NCI-H345 (cell line): ENCODE results near the gene TRMO.

ENCODE experiments used
- DNase-seq: peaks from one replicate; lab custom pipeline; 2025; lab: John Stamatoyannopoulos, UW

TRMO gene

DNA sequence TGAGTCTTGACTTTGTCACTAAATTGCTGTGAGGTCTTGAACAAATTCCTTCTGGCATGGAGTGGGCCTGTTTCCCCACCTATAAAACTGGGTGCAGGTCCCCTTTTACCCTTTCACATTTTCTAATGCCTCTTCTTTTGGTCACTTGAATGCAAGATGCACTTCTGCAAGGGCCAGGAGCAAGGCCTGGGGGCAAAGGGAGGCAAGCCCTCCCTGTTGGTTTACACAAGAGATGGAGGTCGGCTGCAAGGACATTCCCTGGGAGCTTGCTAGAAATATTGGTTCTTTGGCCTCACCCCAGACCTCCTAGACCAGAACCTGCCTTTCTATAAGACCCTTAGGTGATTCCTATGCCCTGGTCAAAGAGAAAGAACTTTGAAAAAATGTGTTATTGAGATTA, 63.5 kb downstream of the TRMO start:
- DNase-seq: no peak

GRCh38 chr9:97858393-97858713, 63.9 kb downstream of the TRMO start:
- no peak for DNase-seq

DNA sequence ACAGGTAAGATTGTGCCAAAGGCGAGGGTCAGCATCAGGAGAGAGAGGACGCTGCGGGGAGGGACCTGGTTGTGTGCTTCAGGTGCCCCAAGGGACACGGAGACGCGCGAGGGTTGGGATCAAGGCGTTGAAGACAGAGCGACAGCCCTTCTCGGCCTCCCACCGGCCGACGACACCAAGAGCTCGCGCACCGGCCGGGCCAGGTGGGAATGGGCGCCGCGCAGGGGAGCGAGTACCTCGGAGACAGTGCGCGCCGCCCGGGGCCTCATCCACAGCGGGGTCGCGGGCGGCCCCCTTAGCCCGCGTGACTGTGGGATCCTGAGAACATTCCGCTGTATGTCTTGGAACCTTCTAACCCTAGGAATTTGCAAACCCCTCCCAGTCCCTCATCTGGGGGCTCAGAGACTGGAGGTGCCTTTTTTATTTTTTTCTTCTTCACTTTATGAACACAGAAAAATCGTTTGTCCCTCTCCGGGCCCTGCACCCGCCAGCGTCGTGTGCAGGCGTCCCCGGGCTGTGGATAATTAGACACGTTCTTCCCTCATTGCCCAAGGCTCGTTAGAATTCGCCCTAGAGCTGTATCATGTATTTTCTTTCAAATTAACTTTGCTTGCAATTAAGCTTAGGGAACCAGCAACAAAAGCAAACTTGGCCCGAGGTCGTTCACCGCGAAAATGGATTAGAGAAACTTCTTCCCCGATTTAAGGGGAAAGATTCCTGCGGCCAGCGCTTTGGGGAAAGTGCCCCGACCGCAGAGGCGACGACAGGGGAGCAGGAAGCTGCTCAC, 64.5 kb downstream of the TRMO start:
- DNase-seq: no peak

DNA sequence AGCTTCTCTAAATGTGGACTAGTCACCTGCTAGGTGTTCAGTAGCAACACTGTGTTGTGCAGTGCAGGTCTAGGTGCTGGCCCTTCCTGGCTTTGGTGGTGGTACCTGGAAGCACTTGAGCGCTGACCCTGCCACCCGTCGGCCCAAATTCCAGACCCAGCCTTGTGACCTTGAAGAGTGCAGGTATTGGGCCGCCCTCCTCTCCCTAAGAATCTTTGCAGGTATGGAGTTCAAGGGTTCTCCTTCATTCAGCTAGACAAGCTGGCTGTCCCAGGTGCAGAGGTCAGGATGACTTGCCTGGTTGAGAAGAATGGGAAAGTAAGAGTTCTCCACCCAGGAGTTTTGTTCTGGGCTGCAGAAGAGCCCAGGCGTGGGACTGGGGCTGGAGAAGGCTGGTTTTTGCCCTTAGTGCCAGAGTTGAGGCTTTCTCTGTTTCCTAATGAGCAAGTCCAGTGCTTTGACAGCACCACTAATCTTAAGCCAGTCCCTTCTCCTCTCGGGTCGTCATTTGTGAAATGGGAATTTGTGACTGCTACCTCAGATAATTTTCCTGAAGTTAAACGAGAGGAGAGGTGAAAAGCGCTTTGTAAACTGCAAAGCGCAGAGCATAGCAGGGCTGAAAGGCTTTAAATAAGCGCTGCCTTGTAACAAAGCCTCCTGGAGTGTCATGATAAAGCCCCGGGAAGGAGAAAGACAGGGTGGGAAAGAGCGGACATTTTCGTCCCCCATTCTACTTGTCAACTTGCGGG, 65.3 kb downstream of the TRMO start:
- no peak for DNase-seq

DNA sequence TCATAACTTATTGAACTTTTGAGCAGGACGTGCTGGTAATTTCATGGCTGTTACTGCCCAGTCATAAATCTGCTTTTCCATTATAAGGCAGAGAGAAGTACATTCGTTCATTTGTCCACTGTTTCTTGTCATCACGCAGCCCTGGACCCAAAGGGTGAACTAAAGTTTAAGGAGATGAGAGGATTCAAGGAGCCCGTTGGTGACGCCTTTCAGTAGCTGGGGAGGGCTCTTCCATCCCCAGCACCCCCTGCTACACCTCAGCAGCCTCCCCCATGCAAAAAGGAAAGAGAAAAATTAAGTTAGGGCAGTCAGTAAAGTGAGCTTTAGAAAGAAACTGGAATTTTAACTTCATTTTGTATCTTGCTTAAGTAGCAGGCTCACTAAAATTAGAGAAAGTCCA, 66.4 kb downstream of the TRMO start:
- DNase-seq: no peak

DNA sequence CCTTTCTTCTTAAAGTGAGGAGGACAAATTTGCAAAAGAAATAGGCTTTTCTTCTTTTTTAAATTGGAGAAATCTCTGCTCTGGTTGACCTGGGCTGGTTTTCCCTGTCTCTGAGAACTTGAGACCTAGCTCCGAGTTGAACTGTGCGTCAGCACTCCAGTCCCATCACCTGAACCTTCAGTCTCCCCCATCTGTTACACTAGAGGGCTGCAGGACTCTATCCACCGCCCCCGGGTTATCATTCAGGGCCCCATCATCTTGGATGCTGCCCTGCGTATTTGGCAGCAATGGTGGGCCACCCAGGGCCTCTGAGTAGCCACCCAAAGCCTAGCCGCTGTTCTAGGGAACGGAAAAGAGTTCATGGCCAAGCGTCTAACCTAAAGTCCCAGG, 66.8 kb downstream of the TRMO start:
- DNase-seq: no peak

DNA sequence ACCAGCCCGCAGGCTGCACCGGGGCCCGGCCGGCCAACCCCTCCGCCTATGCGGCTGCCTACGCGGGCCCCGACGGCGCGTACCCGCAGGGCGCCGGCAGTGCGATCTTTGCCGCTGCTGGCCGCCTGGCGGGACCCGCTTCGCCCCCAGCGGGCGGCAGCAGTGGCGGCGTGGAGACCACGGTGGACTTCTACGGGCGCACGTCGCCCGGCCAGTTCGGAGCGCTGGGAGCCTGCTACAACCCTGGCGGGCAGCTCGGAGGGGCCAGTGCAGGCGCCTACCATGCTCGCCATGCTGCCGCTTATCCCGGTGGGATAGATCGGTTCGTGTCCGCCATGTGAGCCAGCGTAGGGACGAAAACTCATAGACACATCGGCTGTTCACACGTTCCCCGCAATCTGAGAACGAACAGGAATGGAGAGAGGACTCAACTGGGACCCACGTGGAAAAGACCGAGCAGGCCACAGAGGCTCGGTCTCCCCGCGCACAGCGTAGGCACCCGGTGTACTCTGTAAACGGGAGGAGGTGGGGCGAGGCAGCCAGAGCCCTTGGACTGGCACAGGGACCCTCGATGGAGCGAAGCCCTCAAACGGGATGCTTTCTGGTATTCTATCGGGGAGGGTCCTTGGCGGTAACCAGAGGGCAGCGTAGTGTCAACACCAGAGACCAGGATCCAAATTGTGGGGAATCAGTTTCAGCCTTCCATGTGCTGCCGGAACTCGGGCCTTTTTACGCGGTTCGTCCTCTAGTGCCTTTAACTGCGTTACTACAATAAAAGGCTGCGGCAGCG, 67.4 kb downstream of the TRMO start:
- no peak for DNase-seq
